HepG2 (cell line): Measurements from ENCODE around the gene WDR54. TPM values are rescaled to one million over a fixed set of nuclear protein-coding genes. Genes with fewer than 3 reads are reported as not detected.

Experiments
- ATAC-seq: fragments of 200-7000 bp; cut with Tn5 transposase; 3 replicates; pipeline ENCODE4 v1.9.1; 2020; ENCODE audit warnings: mild to moderate bottlenecking, moderate library complexity
- BruUV-seq: library from RNA; stranded (reverse); fragments of 400-500 nt; replicated peaks from 2 replicates; lab custom pipeline; 2021; lab: Mats Ljungman, UMichigan
- CTCF ChIA-PET: fragments of 300-600 bp; formaldehyde crosslinking; extraction: SDS; loops from one replicate; lab custom pipeline; 2021; ENCODE audit warnings: low total read pairs, inconsistent platforms, low intra/inter-chr PET ratio; lab: Yijun Ruan, JAX
- POLR2A ChIA-PET: fragments of 350-600 bp; sonication (Branson Sonifier 250); formaldehyde crosslinking; loops from one replicate; lab custom pipeline; 2020; ENCODE audit warnings: antibody characterized with exemption, inconsistent platforms; lab: Yijun Ruan, JAX
- DNase-seq: peaks from one replicate; pipeline ENCODE4 v3.0.0-alpha.2; 2015; ENCODE audit warnings: low spot score
- FAIRE-seq: peaks from 3 replicates; lab custom pipeline; 2011; peaks lifted over from hg19 to GRCh38; lab: Jason Lieb, UNC
- H2AFZ ChIP-seq: one replicate; pipeline ENCODE4 v1.6.1; 2011; ENCODE audit warnings: low read length, inconsistent platforms
- H3K27ac ChIP-seq: fragments of 300-600 bp; 3 replicates; pipeline ENCODE4 v1.8.0; 2011; ENCODE audit warnings: mixed run types, mild to moderate bottlenecking, mixed read lengths, low read length, inconsistent platforms; ENCODE audit not compliant: insufficient read depth; ENCODE audit errors: extremely low read length
- H3K27me3 ChIP-seq, 2 experiments: fragments of 200-600 bp in 1 of 2; 2 replicates in 1 of 2; 3 replicates in 1 of 2; pipeline versions ENCODE4 v1.6.0 to v1.8.0; 2011; ENCODE audit warnings: low read length in 2 of 2, mild to moderate bottlenecking in 2 of 2, moderate library complexity in 2 of 2, inconsistent platforms in 1 of 2; ENCODE audit not compliant: insufficient read depth in 2 of 2, control insufficient read depth in 1 of 2
- H3K36me3 ChIP-seq, 2 experiments: fragments of 200-600 bp in 1 of 2; replicated peaks in 1 of 2; 2 replicates in 1 of 2; 3 replicates in 1 of 2; pipeline versions ENCODE4 v1.5.1 to v1.8.0; 2011; ENCODE audit warnings: low read length in 2 of 2, inconsistent platforms in 1 of 2; ENCODE audit not compliant: insufficient read depth in 2 of 2, control insufficient read depth in 1 of 2
- H3K4me1 ChIP-seq: 2 replicates; pipeline ENCODE4 v1.5.1; 2012; ENCODE audit warnings: low read length, inconsistent platforms; ENCODE audit not compliant: insufficient read depth
- H3K4me2 ChIP-seq: 2 replicates; pipeline ENCODE4 v1.6.0; 2011; ENCODE audit warnings: low read depth, low read length, inconsistent platforms
- H3K4me3 ChIP-seq, 3 experiments: fragments of 200-600 bp in 1 of 3; sonication (generic), shearing (Covaris generic) in 1 of 3; replicated peaks in 1 of 3; 2 replicates each; pipeline ENCODE4 v1.5.1; 2011 to 2016; ENCODE audit warnings: low read length in 3 of 3, inconsistent platforms in 2 of 3, low read depth in 2 of 3, mild to moderate bottlenecking in 2 of 3, control low read depth in 1 of 3, mixed read lengths in 1 of 3; ENCODE audit not compliant: insufficient read depth in 1 of 3
- H3K79me2 ChIP-seq: one replicate; pipeline ENCODE4 v1.6.1; 2011; ENCODE audit warnings: low read length, inconsistent platforms; ENCODE audit not compliant: insufficient read depth
- H3K9ac ChIP-seq: 2 replicates; pipeline ENCODE4 v1.6.0; 2011; ENCODE audit warnings: mild to moderate bottlenecking, low read depth, low read length, inconsistent platforms; ENCODE audit not compliant: insufficient read depth
- H3K9me3 ChIP-seq: 2 replicates; pipeline ENCODE4 v1.5.1; 2012; ENCODE audit warnings: mild to moderate bottlenecking, low read length
- H4K20me1 ChIP-seq: 2 replicates; pipeline ENCODE4 v1.6.0; 2011; ENCODE audit warnings: inconsistent platforms, mild to moderate bottlenecking, low read length, moderate library complexity; ENCODE audit not compliant: insufficient read depth
- FOXK2 ChIP-seq: fragments of 450-650 bp; IDR thresholded peaks from 2 replicates; pipeline ENCODE4 v1.6.1; 2016
- MATR3 ChIP-seq: sonication (generic); formaldehyde crosslinking; IDR thresholded peaks from 2 replicates; pipeline ENCODE4 v1.4.0; 2020; ENCODE audit warnings: missing genetic modification reagents
- PHF5A ChIP-seq: IDR thresholded peaks from one replicate; pipeline ENCODE4 v1.6.1; 2018; ENCODE audit warnings: low read depth, missing genetic modification reagents; ENCODE audit not compliant: unreplicated experiment
- RNF2 ChIP-seq: fragments of 450-650 bp; conservative IDR thresholded peaks from 2 replicates; pipeline ENCODE4 v1.6.1; 2016; ENCODE audit warnings: low read depth
- SRY ChIP-seq: sonication (generic); formaldehyde crosslinking; IDR thresholded peaks from 2 replicates; pipeline ENCODE4 v1.8.0; 2022; ENCODE audit warnings: mild to moderate bottlenecking, missing genetic modification reagents
- ZBTB20 ChIP-seq: sonication (generic); formaldehyde crosslinking; IDR thresholded peaks from 2 replicates; pipeline ENCODE4 v1.8.1; 2023; ENCODE audit warnings: missing genetic modification reagents, low read depth, mild to moderate bottlenecking, borderline replicate concordance
- ZNF230 ChIP-seq: sonication (generic); formaldehyde crosslinking; IDR thresholded peaks from 2 replicates; pipeline ENCODE4 v1.4.0; 2020; ENCODE audit warnings: mild to moderate bottlenecking, missing genetic modification reagents
- ZNF350 ChIP-seq: sonication (generic); formaldehyde crosslinking; IDR thresholded peaks from 2 replicates; pipeline ENCODE4 v1.4.0; 2020; ENCODE audit warnings: mild to moderate bottlenecking, low read depth, missing genetic modification reagents, borderline replicate concordance
- ZNF432 ChIP-seq: sonication (generic); formaldehyde crosslinking; IDR thresholded peaks from 2 replicates; pipeline ENCODE4 v1.5.0; 2020; ENCODE audit warnings: missing genetic modification reagents, mild to moderate bottlenecking, borderline replicate concordance
- ZNF501 ChIP-seq: sonication (generic); formaldehyde crosslinking; IDR thresholded peaks from 2 replicates; pipeline ENCODE4 v1.5.1; 2020; ENCODE audit warnings: mild to moderate bottlenecking, moderate library complexity, missing genetic modification reagents
- ZNF660 ChIP-seq: sonication (generic); formaldehyde crosslinking; IDR thresholded peaks from 2 replicates; pipeline ENCODE4 v1.5.1; 2020; ENCODE audit warnings: mild to moderate bottlenecking, low read depth, missing genetic modification reagents, borderline replicate concordance
- ZNF777 ChIP-seq: sonication (generic); formaldehyde crosslinking; IDR thresholded peaks from 2 replicates; pipeline ENCODE4 v1.4.0; 2020; ENCODE audit warnings: missing genetic modification reagents
- ZNF780A ChIP-seq: sonication (generic); formaldehyde crosslinking; IDR thresholded peaks from 2 replicates; pipeline ENCODE4 v1.8.0; 2022; ENCODE audit warnings: mild to moderate bottlenecking, missing genetic modification reagents, moderate library complexity
- WGBS: methylation state at CpG from one replicate; pipeline ENCODE4 v1.1.6; 2017; ENCODE audit warnings: low lambda C conversion rate; 5-methylcytosine and 5-hydroxymethylcytosine counted together
- in situ Hi-C: cut with HindIII; loops from 2 replicates; pipeline ENCODE4 v1.10.0; 2017; ENCODE audit warnings: low pct_unique_long_range_greater_than_20kb; ENCODE audit not compliant: extremely low pct_ligation_motif_present
- intact Hi-C: fragments of 100-400 bp; cut with micrococcal nuclease; formaldehyde crosslinking; loops from one replicate; pipeline ENCODE4 v1.10.0; 2022; ENCODE audit not compliant: unreplicated experiment
- polyA plus RNA-seq, 8 experiments: library from polyadenylated mRNA; depleted of rRNA in 3 of 8; stranded (reverse) in 7 of 8; unstranded in 1 of 8; fragments of >200 nt; fragmentation: Illumina TruSeq in 4 of 8; extraction: Trizol in 4 of 8; gene quantifications; 2 replicates each; pipeline versions ENCODE4 v1.2.1 to v1.2.3, GENCODE V29; 2011 to 2016; ENCODE audit warnings: low read depth in 4 of 8, missing spikeins in 1 of 8, mixed read lengths in 1 of 8; ENCODE audit not compliant: insufficient read depth in 1 of 8
- total RNA-seq, 5 experiments: library from RNA; depleted of rRNA; stranded (reverse); fragments of >200 nt; fragmentation: Illumina TruSeq; extraction: Trizol; gene quantifications; 2 replicates each; pipeline ENCODE4 v1.2.3, GENCODE V29; 2016; ENCODE audit warnings: low read depth in 1 of 5
- TF ChIP-seq, protein P1 (sequence below): sonication (generic); formaldehyde crosslinking; IDR thresholded peaks from 2 replicates; pipeline ENCODE4 v1.5.0; 2020; ENCODE audit warnings: mild to moderate bottlenecking, missing genetic modification reagents

WDR54 gene
- total and polyA plus RNA-seq, 2 of the 13 experiments (the other 11 are each of a cell fraction or from before 2014, with no cell fraction given): 2.0 to 17.3 TPM

DNA sequence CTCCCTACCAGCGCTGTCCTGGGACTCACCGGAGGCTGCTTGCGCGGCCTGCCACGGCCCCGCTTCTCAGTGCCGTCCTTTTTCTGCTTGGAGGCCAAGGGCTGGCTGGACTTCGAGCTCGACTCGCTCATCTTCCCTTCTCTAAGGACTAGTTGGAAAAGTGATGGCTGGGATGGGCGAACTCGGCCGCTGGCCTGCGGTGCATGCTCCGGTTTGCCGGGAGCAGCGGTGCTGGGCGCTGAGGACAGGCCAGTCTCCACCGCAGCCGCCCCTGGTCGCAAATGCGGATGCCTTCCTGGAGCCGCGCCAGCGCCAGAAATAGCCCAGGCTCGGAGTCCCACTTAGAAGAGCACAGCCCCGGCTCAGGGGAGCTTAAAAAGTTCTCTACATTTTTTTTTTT, 3.2 kb upstream of the WDR54 start:
- in situ Hi-C loops: no loop called here
- TF ChIP-seq FOXK2 (no peak), ZNF780A (no peak), ZNF777 (CRISPR knock-in tag) (no peak), ZNF501 (CRISPR knock-in tag) (no peak), ZBTB20 (no peak), SRY (no peak)
- TF ChIP-seq, protein P1, sequence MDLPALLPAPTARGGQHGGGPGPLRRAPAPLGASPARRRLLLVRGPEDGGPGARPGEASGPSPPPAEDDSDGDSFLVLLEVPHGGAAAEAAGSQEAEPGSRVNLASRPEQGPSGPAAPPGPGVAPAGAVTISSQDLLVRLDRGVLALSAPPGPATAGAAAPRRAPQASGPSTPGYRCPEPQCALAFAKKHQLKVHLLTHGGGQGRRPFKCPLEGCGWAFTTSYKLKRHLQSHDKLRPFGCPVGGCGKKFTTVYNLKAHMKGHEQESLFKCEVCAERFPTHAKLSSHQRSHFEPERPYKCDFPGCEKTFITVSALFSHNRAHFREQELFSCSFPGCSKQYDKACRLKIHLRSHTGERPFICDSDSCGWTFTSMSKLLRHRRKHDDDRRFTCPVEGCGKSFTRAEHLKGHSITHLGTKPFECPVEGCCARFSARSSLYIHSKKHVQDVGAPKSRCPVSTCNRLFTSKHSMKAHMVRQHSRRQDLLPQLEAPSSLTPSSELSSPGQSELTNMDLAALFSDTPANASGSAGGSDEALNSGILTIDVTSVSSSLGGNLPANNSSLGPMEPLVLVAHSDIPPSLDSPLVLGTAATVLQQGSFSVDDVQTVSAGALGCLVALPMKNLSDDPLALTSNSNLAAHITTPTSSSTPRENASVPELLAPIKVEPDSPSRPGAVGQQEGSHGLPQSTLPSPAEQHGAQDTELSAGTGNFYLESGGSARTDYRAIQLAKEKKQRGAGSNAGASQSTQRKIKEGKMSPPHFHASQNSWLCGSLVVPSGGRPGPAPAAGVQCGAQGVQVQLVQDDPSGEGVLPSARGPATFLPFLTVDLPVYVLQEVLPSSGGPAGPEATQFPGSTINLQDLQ (CRISPR knock-in tag): no peak
- TF ChIP-seq, all 625 proteins: peak for 0
- no peaks in the 10 kb centered on the region for H3K9me3 ChIP-seq
- no peak for DNase-seq
- no peak overlapping the region for H3K4me3 ChIP-seq
- H3K9ac ChIP-seq: no peak overlapping the region
- H2AFZ ChIP-seq: no peak overlapping the region
- no peaks in the 10 kb centered on the region for H4K20me1 ChIP-seq
- intact Hi-C loops: no loop called here
- 74% methylated on average over 25 of the region's 27 CpGs for WGBS
- peaks cover 0 to 10% of the 10 kb centered on the region in 2 experiments; a peak in 3 of 5 replicates for H3K27me3 ChIP-seq
- no peak for FAIRE-seq
- peaks cover 40% of the 10 kb centered on the region for H3K4me1 ChIP-seq
- no peak overlapping the region for H3K4me2 ChIP-seq
- H3K79me2 ChIP-seq: no peaks in the 10 kb centered on the region
- CTCF ChIA-PET: no interaction called here
- ATAC-seq: no peak
- POLR2A ChIA-PET: interaction anchor here (0.7 kb wide), 1 partner anchor 27 kb away, joined by 3 read pairs; no protein-coding TSS in a partner anchor
- H3K27ac ChIP-seq: no peak overlapping the region
- no TSS peak for BruUV-seq
- no peaks in the 10 kb centered on the region for H3K36me3 ChIP-seq

DNA sequence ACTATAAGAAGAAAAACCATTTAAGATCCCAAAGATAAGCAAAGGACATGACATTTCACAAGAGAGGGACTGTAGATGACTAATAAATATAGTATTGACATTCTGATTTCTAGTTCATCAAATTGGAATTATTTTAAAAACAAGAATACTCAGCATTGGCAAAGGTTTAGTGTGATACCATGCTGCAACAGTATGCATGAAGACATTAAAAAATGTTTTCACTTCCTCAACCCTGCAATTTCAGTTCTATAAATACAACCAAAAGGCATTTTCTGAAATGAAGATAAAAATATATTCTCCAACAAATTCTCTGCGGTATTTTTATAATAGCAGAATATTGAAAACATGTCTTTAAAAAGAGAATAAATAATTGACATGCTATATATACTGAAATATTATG, 2.2 kb upstream of the WDR54 start:
- no peaks in the 10 kb centered on the region for H4K20me1 ChIP-seq
- no peak overlapping the region for H3K4me2 ChIP-seq
- ChIA-PET CTCF (no interaction called here), POLR2A (no interaction called here)
- no peak overlapping the region for H3K27ac ChIP-seq
- no peak overlapping the region for H3K9ac ChIP-seq
- FAIRE-seq: no peak
- intact Hi-C loops (no loop called here), in situ Hi-C loops (no loop called here)
- no peak for DNase-seq
- BruUV-seq: no TSS peak
- H3K4me3 ChIP-seq: no peak overlapping the region
- H3K4me1 ChIP-seq: peaks cover 38% of the 10 kb centered on the region
- peaks cover 0 to 10% of the 10 kb centered on the region in 2 experiments; a peak in 3 of 5 replicates for H3K27me3 ChIP-seq
- H3K79me2 ChIP-seq: no peaks in the 10 kb centered on the region
- H2AFZ ChIP-seq: no peak overlapping the region
- no peaks in the 10 kb centered on the region for H3K36me3 ChIP-seq
- no peaks in the 10 kb centered on the region for H3K9me3 ChIP-seq
- 52% methylated on average over 1 of the region's 1 CpG for WGBS
- ATAC-seq: no peak
- TF ChIP-seq ZNF432 (CRISPR knock-in tag) (no peak), ZNF660 (CRISPR knock-in tag) (no peak), PHF5A (CRISPR knock-in tag) (no peak), ZNF230 (CRISPR knock-in tag) (no peak), RNF2 (no peak), ZNF350 (CRISPR knock-in tag) (no peak), MATR3 (CRISPR knock-in tag) (no peak)
